Measurements from ENCODE around the gene CADM1. TPM values are rescaled to one million over a fixed set of nuclear protein-coding genes. Genes with fewer than 3 reads are reported as not detected.

The CADM1 gene
- total and polyA plus RNA-seq, 7 donors: 0.69 to 25.2 (median 15.6) TPM

- H3K4me1 ChIP-seq: no peaks in the 10 kb centered on the region
- 81 to 86% methylated on average over 8 of the region's 8 CpGs for WGBS, 2 donors
- no peak for TF ChIP-seq POLR2A (IDR thresholded peaks at IDR 0.05)
- TF ChIP-seq EP300 (IDR thresholded peaks at IDR 0.05): no peak
- TF ChIP-seq POLR2AphosphoS5 (IDR thresholded peaks at IDR 0.05): no peak
- no peak for TF ChIP-seq CTCF (IDR thresholded peaks at IDR 0.05)
- no peak overlapping the region for H3K27ac ChIP-seq
- DNase-seq: no peak
- no peak overlapping the region for H3K4me3 ChIP-seq
- H3K27me3 ChIP-seq: no peaks in the 10 kb centered on the region
- intact Hi-C loops (cut with DNase I): no loop called here
- H3K36me3 ChIP-seq: peaks cover 0 to 10% (median 0%) of the 10 kb centered on the region in 4 donors
- H3K9me3 ChIP-seq: no peaks in the 10 kb centered on the region
Measured at GRCh38 chr11:115213007-115213406, 291.2 kb downstream of the CADM1 start.

- Histone ChIP-seq H3K9me3 (no peaks in the 10 kb centered on the region), H3K4me1 (no peaks in the 10 kb centered on the region), H3K36me3 (no peaks in the 10 kb centered on the region), H3K27ac (no peak overlapping the region), H3K27me3 (no peaks in the 10 kb centered on the region), H3K4me3 (no peak overlapping the region)
- TF ChIP-seq EP300 (IDR thresholded peaks at IDR 0.05) (no peak), POLR2A (IDR thresholded peaks at IDR 0.05) (no peak), CTCF (IDR thresholded peaks at IDR 0.05) (no peak), POLR2AphosphoS5 (IDR thresholded peaks at IDR 0.05) (no peak)
- intact Hi-C loops (cut with DNase I): no loop called here
- 93 to 94% methylated on average over 3 of the region's 3 CpGs for WGBS, 2 donors
- no peak for DNase-seq
Measured at GRCh38 chr11:115208808-115209259, 295.4 kb downstream of the CADM1 start.

GRCh38 chr11:115207916-115208315 lies 296.3 kb downstream of the CADM1 start:
- H3K4me3 ChIP-seq: no peak overlapping the region
- no peak for DNase-seq
- H3K36me3 ChIP-seq: no peaks in the 10 kb centered on the region
- no peaks in the 10 kb centered on the region for H3K27me3 ChIP-seq
- no peaks in the 10 kb centered on the region for H3K4me1 ChIP-seq
- TF ChIP-seq POLR2AphosphoS5 (IDR thresholded peaks at IDR 0.05): no peak
- TF ChIP-seq EP300 (IDR thresholded peaks at IDR 0.05): no peak
- no peak for TF ChIP-seq POLR2A (IDR thresholded peaks at IDR 0.05)
- no peak for TF ChIP-seq CTCF (IDR thresholded peaks at IDR 0.05)
- H3K9me3 ChIP-seq: no peaks in the 10 kb centered on the region
- WGBS, 2 donors: 25 to 70% methylated on average over 1 of the region's 1 CpG
- H3K27ac ChIP-seq: no peak overlapping the region
- intact Hi-C loops (cut with DNase I): no loop called here

GRCh38 chr11:115207166-115207591 lies 297.0 kb downstream of the CADM1 start:
- DNase-seq: no peak
- H3K27me3 ChIP-seq: no peaks in the 10 kb centered on the region
- intact Hi-C loops (cut with DNase I): no loop called here
- no peaks in the 10 kb centered on the region for H3K36me3 ChIP-seq
- no peak for TF ChIP-seq CTCF (IDR thresholded peaks at IDR 0.05)
- no peak for TF ChIP-seq EP300 (IDR thresholded peaks at IDR 0.05)
- no peak for TF ChIP-seq POLR2A (IDR thresholded peaks at IDR 0.05)
- no peak for TF ChIP-seq POLR2AphosphoS5 (IDR thresholded peaks at IDR 0.05)
- WGBS, 2 donors: 14 to 49% methylated on average over 4 of the region's 4 CpGs
- H3K27ac ChIP-seq: no peak overlapping the region
- H3K4me3 ChIP-seq: no peak overlapping the region
- H3K4me1 ChIP-seq: no peaks in the 10 kb centered on the region
- no peaks in the 10 kb centered on the region for H3K9me3 ChIP-seq

GRCh38 chr11:115206365-115207022 lies 297.7 kb downstream of the CADM1 start:
- Histone ChIP-seq H3K4me1 (no peaks in the 10 kb centered on the region), H3K36me3 (no peaks in the 10 kb centered on the region), H3K27ac (no peak overlapping the region), H3K27me3 (no peaks in the 10 kb centered on the region), H3K4me3 (no peak overlapping the region), H3K9me3 (no peaks in the 10 kb centered on the region)
- DNase-seq: no peak
- intact Hi-C loops (cut with DNase I): no loop called here
- WGBS, 2 donors: 82 to 83% methylated on average over 7 of the region's 7 CpGs
- no peak for TF ChIP-seq EP300 (IDR thresholded peaks at IDR 0.05)
- TF ChIP-seq CTCF (IDR thresholded peaks at IDR 0.05): no peak
- no peak for TF ChIP-seq POLR2A (IDR thresholded peaks at IDR 0.05)
- TF ChIP-seq POLR2AphosphoS5 (IDR thresholded peaks at IDR 0.05): no peak
